GM12864 (cell line): ENCODE data around the gene GPR146.
"Not testable (repeated sequence)": the region's sequence is repeated elsewhere in the genome, so short reads cannot be mapped to it uniquely, and the experiment has no call there.

Experiments used
- DNase-seq: peaks from one replicate; pipeline ENCODE4 v3.0.0-alpha.2; 2011; ENCODE audit warnings: low read depth
- H3K4me3 ChIP-seq: 2 replicates; pipeline ENCODE4 v1.5.1; 2011; ENCODE audit warnings: mild to moderate bottlenecking, low read depth, low read length, control low read depth
- TF ChIP-seq, protein P1 (sequence below): IDR thresholded peaks from 2 replicates; pipeline ENCODE4 v1.5.1; 2011; ENCODE audit warnings: low read depth, mild to moderate bottlenecking, moderate library complexity, low read length, control low read depth, inconsistent platforms; ENCODE audit errors: missing control alignments

Gene GPR146

DNA sequence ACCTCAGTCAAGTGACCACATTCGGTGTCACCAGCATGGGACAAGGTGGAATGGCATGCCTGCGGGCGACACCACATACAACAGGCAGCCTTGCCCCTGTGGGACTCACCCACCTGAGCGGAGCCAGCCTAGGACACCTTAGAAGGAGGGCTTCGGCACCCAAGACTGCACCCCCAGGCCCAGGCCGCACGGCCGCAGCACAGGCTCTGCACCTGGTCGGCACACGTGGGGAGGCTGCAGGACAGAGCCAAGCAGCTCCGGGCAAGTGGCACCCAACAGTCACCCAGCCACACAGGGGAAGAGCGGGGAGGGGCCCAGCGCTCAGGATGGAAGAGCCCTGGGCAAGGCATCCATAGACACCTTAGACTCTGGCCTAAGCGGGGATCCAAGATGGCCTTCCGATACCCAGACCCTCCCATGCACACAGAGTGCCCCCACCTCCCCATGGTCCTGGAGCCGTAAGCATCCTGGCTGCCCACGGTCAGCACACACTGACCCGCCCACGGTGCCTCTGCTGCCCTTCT, 27.4 kb downstream of the GPR146 start:
- no peak overlapping the region for H3K4me3 ChIP-seq
- no peak for DNase-seq
- TF ChIP-seq, protein P1, sequence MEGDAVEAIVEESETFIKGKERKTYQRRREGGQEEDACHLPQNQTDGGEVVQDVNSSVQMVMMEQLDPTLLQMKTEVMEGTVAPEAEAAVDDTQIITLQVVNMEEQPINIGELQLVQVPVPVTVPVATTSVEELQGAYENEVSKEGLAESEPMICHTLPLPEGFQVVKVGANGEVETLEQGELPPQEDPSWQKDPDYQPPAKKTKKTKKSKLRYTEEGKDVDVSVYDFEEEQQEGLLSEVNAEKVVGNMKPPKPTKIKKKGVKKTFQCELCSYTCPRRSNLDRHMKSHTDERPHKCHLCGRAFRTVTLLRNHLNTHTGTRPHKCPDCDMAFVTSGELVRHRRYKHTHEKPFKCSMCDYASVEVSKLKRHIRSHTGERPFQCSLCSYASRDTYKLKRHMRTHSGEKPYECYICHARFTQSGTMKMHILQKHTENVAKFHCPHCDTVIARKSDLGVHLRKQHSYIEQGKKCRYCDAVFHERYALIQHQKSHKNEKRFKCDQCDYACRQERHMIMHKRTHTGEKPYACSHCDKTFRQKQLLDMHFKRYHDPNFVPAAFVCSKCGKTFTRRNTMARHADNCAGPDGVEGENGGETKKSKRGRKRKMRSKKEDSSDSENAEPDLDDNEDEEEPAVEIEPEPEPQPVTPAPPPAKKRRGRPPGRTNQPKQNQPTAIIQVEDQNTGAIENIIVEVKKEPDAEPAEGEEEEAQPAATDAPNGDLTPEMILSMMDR, result no peak

DNA sequence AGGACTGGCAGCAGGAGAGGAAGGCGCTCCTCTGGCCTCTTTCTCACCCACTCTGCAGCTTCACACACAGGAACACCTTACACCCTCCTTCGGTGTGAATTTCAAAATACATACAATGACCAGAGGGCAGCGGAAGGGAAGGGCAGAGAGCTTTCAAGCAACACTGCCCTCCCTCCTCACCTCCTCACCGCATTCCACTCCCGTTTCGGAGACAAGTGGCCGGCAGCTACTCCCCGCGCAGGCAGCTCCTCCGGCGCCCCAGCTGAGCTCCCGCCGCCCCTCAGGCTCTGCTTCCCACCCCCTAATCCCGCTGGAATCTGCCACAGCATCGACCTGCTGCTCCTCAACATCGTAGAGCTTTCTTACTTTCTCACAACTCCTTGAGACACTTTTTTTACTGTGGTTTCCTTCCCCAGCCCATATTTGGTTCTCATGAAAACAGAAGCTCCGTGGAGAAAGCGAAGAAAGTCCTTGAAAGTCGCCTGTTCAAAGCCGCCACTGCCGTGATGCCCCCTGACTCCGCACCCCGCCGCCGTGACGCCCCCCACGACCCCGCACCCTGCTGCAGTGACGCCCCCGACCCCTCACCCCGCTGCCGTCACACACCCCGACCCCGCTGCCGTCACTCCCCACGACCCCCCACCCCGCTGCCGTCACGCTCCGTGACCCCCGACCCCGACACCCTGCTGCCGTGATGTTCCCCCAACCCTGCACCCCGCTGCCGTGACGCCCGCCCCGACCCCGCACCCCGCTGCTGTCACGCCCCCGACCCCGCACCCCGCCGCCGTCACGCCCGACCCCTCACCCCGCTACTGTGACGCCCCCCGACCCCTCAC, 29.0 kb downstream of the GPR146 start:
- no peak overlapping the region for H3K4me3 ChIP-seq
- no peak for DNase-seq
- TF ChIP-seq, protein P1, result no peak

- DNase-seq, H3K4me3 ChIP-seq: not testable (repeated sequence)
These were observed 29.7 kb downstream of the GPR146 start for GRCh38 chr7:1074018-1074417.

GRCh38 chr7:1074593-1075431, 30.5 kb downstream of the GPR146 start:
- TF ChIP-seq, protein P1, result no peak
- no peak overlapping the region for H3K4me3 ChIP-seq
- no peak for DNase-seq

DNA sequence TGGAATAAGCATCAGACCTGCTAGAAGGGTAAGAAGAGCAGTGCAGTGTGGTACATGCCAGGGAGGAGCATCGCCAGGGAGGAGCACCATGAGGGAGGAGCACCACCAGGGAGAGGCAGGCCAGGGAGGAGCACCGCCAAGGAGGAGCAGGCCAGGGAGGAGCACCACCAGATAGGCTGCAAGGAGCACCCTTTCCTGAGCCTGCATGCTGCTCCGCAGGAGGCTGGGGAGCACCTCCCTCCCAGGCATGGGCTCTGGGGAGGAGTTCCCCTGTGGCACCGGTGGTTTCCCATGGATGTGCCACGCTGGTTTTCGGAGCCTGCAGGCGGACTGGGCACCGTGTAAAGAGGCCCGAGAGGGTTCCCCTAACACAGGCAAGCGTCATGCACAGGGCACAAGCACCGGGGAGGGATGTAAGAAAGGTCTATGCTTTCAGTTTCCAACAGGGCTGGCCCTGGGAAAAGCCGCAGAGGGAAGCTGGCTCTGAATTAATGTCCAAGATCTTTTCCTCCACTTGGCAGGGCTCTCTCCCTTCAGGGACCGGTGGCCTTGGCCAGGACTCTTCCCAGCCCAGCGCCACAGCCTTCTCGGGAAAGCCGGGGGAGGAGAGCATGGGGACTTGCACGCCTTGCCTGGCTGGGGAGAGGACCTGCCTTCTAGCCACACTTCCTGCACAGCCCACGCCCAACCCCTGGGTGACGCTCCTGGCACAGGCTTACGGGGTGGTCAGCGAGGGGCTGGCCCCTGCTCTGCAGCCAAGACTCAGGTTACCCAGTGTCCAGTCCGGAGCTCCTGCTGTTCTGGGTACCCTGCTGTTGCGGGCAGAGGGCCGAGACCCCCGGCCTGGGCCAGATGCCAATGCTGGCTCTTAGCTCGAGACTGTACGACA, 32.1 kb downstream of the GPR146 start:
- no peak overlapping the region for H3K4me3 ChIP-seq
- TF ChIP-seq, protein P1, result no peak
- DNase-seq, result no peak

DNA sequence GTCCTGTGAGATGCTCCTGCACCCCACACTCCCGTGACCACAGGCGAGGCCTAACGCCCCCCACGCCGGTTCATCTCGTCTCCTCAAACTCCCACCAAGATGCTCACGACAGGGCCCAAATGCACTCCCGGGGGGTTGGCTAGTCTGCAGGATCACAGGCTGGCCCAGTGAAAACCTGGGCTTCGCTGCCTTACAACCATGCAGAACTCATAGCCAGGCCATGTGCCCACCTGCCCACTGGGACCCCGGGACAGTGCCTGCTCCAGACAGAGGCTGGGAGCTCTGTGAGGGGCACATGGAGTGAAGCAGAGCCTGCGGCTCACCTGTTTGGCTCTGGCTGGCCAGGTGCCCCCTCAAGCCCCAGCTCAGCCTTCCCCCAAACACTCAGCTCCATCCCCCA, 34.2 kb downstream of the GPR146 start:
- H3K4me3 ChIP-seq, result no peak overlapping the region
- TF ChIP-seq, protein P1, result no peak
- DNase-seq, result no peak
